ENCODE data around the gene SNCA. TPM values are rescaled to one million over a fixed set of nuclear protein-coding genes. Genes with fewer than 3 reads are reported as not detected.

SNCA gene
- total and polyA plus RNA-seq, 2 of the 8 experiments (the other 6 are each of a cell fraction or from before 2014, with no cell fraction given): 8.5 to 16.8 TPM

GRCh38 chr4:89737888-89738287 lies 99.1 kb downstream of the SNCA start:
- WGBS, 2 experiments (ENCODE audit: extremely low coverage in 1 of 2, insufficient coverage in 1 of 2, insufficient read length in 1 of 2, insufficient replicate concordance in 2 of 2, low coverage in 1 of 2, low lambda C conversion rate in 2 of 2, missing lambda C conversion rate in 1 of 2): 89% methylated on average over 2 of the region's 2 CpGs; no CpG with 5 or more reads in 1 of the 2 experiments
- no peak overlapping the region for H2AFZ ChIP-seq (ENCODE audit: low read length)
- H3K56ac ChIP-seq (replicated peaks; ENCODE audit: insufficient read length, low read depth, low read length): no peak overlapping the region
- no peaks in the 10 kb centered on the region for H4K20me1 ChIP-seq (replicated peaks in 1 of 2; ENCODE audit: control insufficient read depth in 1 of 2, insufficient read depth in 2 of 2, low read length in 2 of 2)
- CTCF ChIA-PET (ENCODE audit: partially characterized antibody): interaction anchor here (1.0 kb wide), 1 partner anchor 177 kb away, joined by 4 read pairs; no protein-coding TSS in a partner anchor
- H3K18ac ChIP-seq (ENCODE audit: extremely low read depth, low read length): no peak overlapping the region
- H2BK15ac ChIP-seq (ENCODE audit: low read length): no peak overlapping the region
- no peaks in the 10 kb centered on the region for H3K79me1 ChIP-seq (ENCODE audit: low read depth, low read length)
- no peak overlapping the region for H2BK20ac ChIP-seq (ENCODE audit: low read length)
- H2AK5ac ChIP-seq (ENCODE audit: low read depth, low read length): no peak overlapping the region
- no peaks in the 10 kb centered on the region for H3K27me3 ChIP-seq (replicated peaks in 1 of 4; ENCODE audit: control insufficient read depth in 3 of 4, extremely low read depth in 1 of 4, insufficient read depth in 3 of 4, low read length in 3 of 4)
- no peak overlapping the region for H4K5ac ChIP-seq (ENCODE audit: insufficient read length, low read depth, low read length)
- no peak overlapping the region for H4K91ac ChIP-seq (replicated peaks; ENCODE audit: insufficient read length, low read length)
- no peak overlapping the region for H3K4me2 ChIP-seq (ENCODE audit: insufficient read depth in 1 of 2, low read depth in 2 of 2, low read length in 2 of 2)
- DNase-seq (ENCODE audit: low read depth in 1 of 2, low spot score in 2 of 2): no peak
- no peak overlapping the region for H3K4me3 ChIP-seq (ENCODE audit: extremely low read depth in 1 of 4, insufficient read depth in 2 of 4, low read depth in 3 of 4, low read length in 4 of 4)
- peaks cover 2% of the 10 kb centered on the region; the same call in 1 of the 2 replicates for H3K23me2 ChIP-seq (ENCODE audit: low read depth, low read length)
- no peak overlapping the region for H2BK120ac ChIP-seq (replicated peaks; ENCODE audit: low read depth, low read length)
- H3K14ac ChIP-seq (ENCODE audit: insufficient read length): no peak overlapping the region
- no peak overlapping the region for H4K8ac ChIP-seq (ENCODE audit: extremely low read depth, insufficient read depth, low read length)
- H3K9me3 ChIP-seq (ENCODE audit: insufficient read depth in 2 of 2, low read depth in 1 of 2, low read length in 1 of 2): no peaks in the 10 kb centered on the region
- FAIRE-seq: no peak
- no peak overlapping the region for H3K23ac ChIP-seq (ENCODE audit: insufficient read length)
- no peak for TF ChIP-seq EGR1 (IDR thresholded peaks at IDR 0.05; ENCODE audit: borderline replicate concordance, low read depth, low read length)
- no peak for TF ChIP-seq CHD1 (IDR thresholded peaks at IDR 0.05; ENCODE audit: low read depth, low read length)
- no peak for TF ChIP-seq JUND (IDR thresholded peaks at IDR 0.05; ENCODE audit: low read length)
- no peak for TF ChIP-seq SP1 (IDR thresholded peaks at IDR 0.05; ENCODE audit: low read depth, low read length)
- TF ChIP-seq HDAC6 (IDR thresholded peaks at IDR 0.05; ENCODE audit: low read depth, low read length): no peak
- no peak for TF ChIP-seq HDAC2 (IDR thresholded peaks at IDR 0.05; ENCODE audit: borderline replicate concordance in 1 of 2, low read depth in 2 of 2, low read length in 2 of 2)
- no peak for TF ChIP-seq EZH2 (IDR thresholded peaks at IDR 0.05; ENCODE audit: low read depth, low read length, severe bottlenecking)
- TF ChIP-seq BRCA1 (IDR thresholded peaks at IDR 0.05; ENCODE audit: low read depth, low read length): no peak
- TF ChIP-seq CHD2 (IDR thresholded peaks at IDR 0.05; ENCODE audit: low read length): no peak
- no peak for TF ChIP-seq RXRA (IDR thresholded peaks at IDR 0.05; ENCODE audit: insufficient read depth, low read depth, low read length)
- POLR2A ChIA-PET (ENCODE audit: partially characterized antibody): no interaction called here
- H3K27ac ChIP-seq (ENCODE audit: low read depth, low read length): no peak overlapping the region
- no peak overlapping the region for H3K9ac ChIP-seq (replicated peaks in 1 of 4; ENCODE audit: extremely low read depth in 1 of 4, low read depth in 3 of 4, low read length in 3 of 4)
- H2BK5ac ChIP-seq (ENCODE audit: low read depth, low read length): no peak overlapping the region
- no peaks in the 10 kb centered on the region for H3K36me3 ChIP-seq (ENCODE audit: control insufficient read depth in 2 of 4, insufficient read depth in 4 of 4, low read length in 3 of 4)
- no peaks in the 10 kb centered on the region for H3K79me2 ChIP-seq (ENCODE audit: control insufficient read depth in 1 of 2, insufficient read depth in 2 of 2, low read length in 2 of 2)
- H2BK12ac ChIP-seq (ENCODE audit: low read depth, low read length): no peak overlapping the region
- H3K4me1 ChIP-seq (replicated peaks in 1 of 4; ENCODE audit: control insufficient read depth in 3 of 4, insufficient read depth in 4 of 4, low read length in 3 of 4): no peaks in the 10 kb centered on the region
- H3K4ac ChIP-seq (replicated peaks; ENCODE audit: insufficient read length, low read depth, low read length): no peak overlapping the region
